Stimulated activated CD8-positive, alpha-beta memory T cell treated with anti-CD3 and anti-CD28 coated beads, Interleukin-12 subunit alpha, Interleukin-12 subunit beta, amount 100 ng/mL, for 4 hours (primary cell): Measurements from ENCODE around the gene VAX1.

ENCODE experiments used
- DNase-seq: peaks from one replicate; pipeline ENCODE4 v3.0.0-alpha.2; 2020; ENCODE audit warnings: low read depth

Gene VAX1

GRCh38 chr10:117163954-117164548 lies 26.0 kb upstream of the VAX1 start:
- DNase-seq, result no peak

GRCh38 chr10:117163061-117163953 lies 25.2 kb upstream of the VAX1 start:
- no peak for DNase-seq

GRCh38 chr10:117162093-117163060 lies 24.3 kb upstream of the VAX1 start:
- DNase-seq, result no peak

GRCh38 chr10:117161386-117162033 lies 23.4 kb upstream of the VAX1 start:
- DNase-seq, result no peak

- no peak for DNase-seq
Observed at GRCh38 chr10:117160567-117160966, 22.5 kb upstream of the VAX1 start.

GRCh38 chr10:117159390-117159789 lies 21.3 kb upstream of the VAX1 start:
- DNase-seq, result no peak

GRCh38 chr10:117158297-117158696 lies 20.2 kb upstream of the VAX1 start:
- no peak for DNase-seq

- no peak for DNase-seq
Observed at GRCh38 chr10:117152668-117153067, 14.6 kb upstream of the VAX1 start.

GRCh38 chr10:117148284-117148683 lies 10.2 kb upstream of the VAX1 start:
- no peak for DNase-seq

- DNase-seq, result no peak
Observed at GRCh38 chr10:117145019-117145418, 6.9 kb upstream of the VAX1 start.

- DNase-seq, result no peak
Observed at GRCh38 chr10:117143103-117143823, 5.2 kb upstream of the VAX1 start.

GRCh38 chr10:117140525-117140902 lies 2.4 kb upstream of the VAX1 start:
- no peak for DNase-seq

GRCh38 chr10:117139581-117140524 lies 1.8 kb upstream of the VAX1 start:
- no peak for DNase-seq

- DNase-seq, result no peak
Observed at GRCh38 chr10:117138838-117139580, 939 bp upstream of the VAX1 start.

- DNase-seq, result no peak
Observed at GRCh38 chr10:117137031-117137910, 799 bp downstream of the VAX1 start.

- no peak for DNase-seq
Observed at GRCh38 chr10:117136391-117136975, 1.6 kb downstream of the VAX1 start.

GRCh38 chr10:117135480-117136140 lies 2.5 kb downstream of the VAX1 start:
- no peak for DNase-seq

GRCh38 chr10:117135026-117135372 lies 3.1 kb downstream of the VAX1 start:
- DNase-seq, result no peak
